ENCODE results near the gene SOS1.

- TF ChIP-seq EZH2 (IDR thresholded peaks at IDR 0.05; ENCODE audit: low read length, missing control alignments): no peak
- no peak for TF ChIP-seq CTCF (conservative IDR thresholded peaks at IDR 0.05 in 1 of 2, IDR thresholded peaks at IDR 0.05 in 1 of 2; ENCODE audit: low read depth in 1 of 2, low read length in 2 of 2)
These were observed 162.9 kb downstream of the SOS1 start for GRCh38 chr2:38957972-38958371.

All from fibroblast of lung (primary cell).